Endothelial cell of umbilical vein (primary cell): ENCODE data around the gene C1orf35. TPM values are rescaled to one million over a fixed set of nuclear protein-coding genes. Genes with fewer than 3 reads are reported as not detected.

Experiments
- BruUV-seq: library from RNA; stranded (reverse); fragments of 400-500 nt; replicated peaks from 2 replicates; lab custom pipeline; 2021; lab: Mats Ljungman, UMichigan
- CTCF ChIA-PET: fragments of 300-600, 350-600 bp; sonication (Branson Sonifier 250); formaldehyde crosslinking; loops from one replicate; lab custom pipeline; 2021; ENCODE audit warnings: antibody characterized with exemption, inconsistent platforms; lab: Charles Lee
- POLR2A ChIA-PET: fragments of 300-600, 350-600 bp; sonication (Branson Sonifier 250); formaldehyde crosslinking; loops from one replicate; lab custom pipeline; 2021; ENCODE audit warnings: antibody characterized with exemption, inconsistent platforms; lab: Charles Lee
- DNase-seq: peaks from one replicate; pipeline ENCODE4 v3.0.0-alpha.2; 2011; ENCODE audit warnings: low read depth, low spot score
- FAIRE-seq: peaks from 2 replicates; lab custom pipeline; 2011; peaks lifted over from hg19 to GRCh38; lab: Jason Lieb, UNC
- H2AFZ ChIP-seq: 2 replicates; pipeline ENCODE4 v1.6.0; 2012; ENCODE audit warnings: low read depth, low read length, control low read depth, inconsistent platforms
- H3K27ac ChIP-seq: 2 replicates; pipeline ENCODE4 v1.5.1; 2011; ENCODE audit warnings: low read depth, mild to moderate bottlenecking, control low read depth, low read length, moderate library complexity; ENCODE audit not compliant: insufficient read depth
- H3K27me3 ChIP-seq, 2 experiments: 2 replicates each; pipeline versions ENCODE4 v1.6.0 to v1.6.1; 2011; ENCODE audit warnings: low read length in 2 of 2, mixed read lengths in 1 of 2; ENCODE audit not compliant: control insufficient read depth in 2 of 2, insufficient read depth in 2 of 2
- H3K36me3 ChIP-seq, 2 experiments: 2 replicates in 1 of 2; 3 replicates in 1 of 2; pipeline ENCODE4 v1.5.1; 2011; ENCODE audit warnings: low read length in 2 of 2, mild to moderate bottlenecking in 1 of 2, moderate library complexity in 1 of 2; ENCODE audit not compliant: control insufficient read depth in 2 of 2, insufficient read depth in 2 of 2; ENCODE audit errors: extremely low read depth in 1 of 2
- H3K4me1 ChIP-seq: 3 replicates; pipeline ENCODE4 v1.5.1; 2011; ENCODE audit warnings: mild to moderate bottlenecking, low read length; ENCODE audit not compliant: control insufficient read depth, insufficient read depth; ENCODE audit errors: extremely low read depth
- H3K4me2 ChIP-seq: 2 replicates; pipeline ENCODE4 v1.6.1; 2011; ENCODE audit warnings: low read length, control low read depth, mixed read lengths; ENCODE audit not compliant: insufficient read depth
- H3K4me3 ChIP-seq, 3 experiments: fragments of 200-600 bp in 1 of 3; sonication (generic), shearing (Covaris generic) in 1 of 3; replicated peaks in 1 of 3; 2 replicates each; pipeline ENCODE4 v1.5.1; 2011 to 2016; ENCODE audit warnings: control low read depth in 3 of 3, low read length in 3 of 3, mild to moderate bottlenecking in 2 of 3, inconsistent platforms in 1 of 3, low read depth in 1 of 3, moderate library complexity in 1 of 3; ENCODE audit not compliant: insufficient read depth in 1 of 3
- H3K79me2 ChIP-seq: 2 replicates; pipeline ENCODE4 v1.6.0; 2012; ENCODE audit warnings: low read length, inconsistent platforms; ENCODE audit not compliant: control insufficient read depth, insufficient read depth
- H3K9ac ChIP-seq: replicated peaks from 2 replicates; pipeline ENCODE3; 2011; ENCODE audit warnings: low read length, control low read depth; ENCODE audit not compliant: insufficient read depth; ENCODE audit errors: extremely low read depth
- H3K9me1 ChIP-seq: replicated peaks from 3 replicates; pipeline ENCODE4 v1.6.0; 2011; ENCODE audit warnings: mild to moderate bottlenecking, low read length; ENCODE audit not compliant: control insufficient read depth, insufficient read depth; ENCODE audit errors: extremely low read depth
- H3K9me3 ChIP-seq: replicated peaks from 2 replicates; pipeline ENCODE4 v1.5.1; 2012; ENCODE audit warnings: low read length, inconsistent platforms; ENCODE audit not compliant: control insufficient read depth, insufficient read depth
- H4K20me1 ChIP-seq: replicated peaks from 2 replicates; pipeline ENCODE3; 2011; ENCODE audit warnings: mild to moderate bottlenecking, low read length; ENCODE audit not compliant: control insufficient read depth, insufficient read depth; ENCODE audit errors: extremely low read depth
- CTCF ChIP-seq, 2 donors: IDR thresholded peaks; 1 replicate in 1 of 2; 2 replicates in 1 of 2; pipeline ENCODE4 v1.5.1; 2011; ENCODE audit warnings: low read length in 2 of 2, mild to moderate bottlenecking in 2 of 2, moderate library complexity in 2 of 2, control low read depth in 1 of 2, inconsistent platforms in 1 of 2, low read depth in 1 of 2; ENCODE audit not compliant: insufficient read depth in 1 of 2; ENCODE audit errors: extremely low read depth in 1 of 2
- MAX ChIP-seq: IDR thresholded peaks from 2 replicates; pipeline ENCODE4 v1.6.1; 2011; ENCODE audit not compliant: insufficient read depth, insufficient read length
- POLR2A ChIP-seq: IDR thresholded peaks from 2 replicates; pipeline ENCODE4 v1.6.1; 2012; ENCODE audit warnings: low read depth, mild to moderate bottlenecking, control low read depth, low read length
- POLR2AphosphoS5 ChIP-seq: IDR thresholded peaks from 2 replicates; pipeline ENCODE4 v1.6.1; 2012; ENCODE audit warnings: low read depth, mild to moderate bottlenecking, control low read depth, low read length, moderate library complexity; ENCODE audit not compliant: insufficient read depth
- dilution Hi-C: fragments of 300-500 bp; cut with MboI; formaldehyde crosslinking; loops from one replicate; pipeline ENCODE4 v1.15.0; 2019; ENCODE audit warnings: low sequenced_read_pairs; ENCODE audit not compliant: extremely low pct_ligation_motif_present
- intact Hi-C: fragments of 100-400 bp; cut with micrococcal nuclease; formaldehyde crosslinking; loops from one replicate; pipeline ENCODE4 v1.10.0; 2022
- polyA plus RNA-seq, 4 experiments: library from polyadenylated mRNA; depleted of rRNA in 3 of 4; stranded (reverse) in 3 of 4; unstranded in 1 of 4; fragments of >200 nt; gene quantifications; 2 replicates each; pipeline versions ENCODE4 v1.2.1 to v1.2.3, GENCODE V29; 2011 to 2012; ENCODE audit warnings: missing spikeins in 1 of 4
- total RNA-seq: library from RNA; stranded (reverse); gene quantifications from 2 replicates; pipeline ENCODE4 v1.2.3, GENCODE V29; 2021

Gene C1orf35
- total and polyA plus RNA-seq, 2 donors (not counting 3 experiments of a cell fraction or from before 2014, with no cell fraction given) = 19.9 to 21.7 TPM

GRCh38 chr1:228152097-228152917 is 49.2 kb upstream of the C1orf35 start:
- dilution Hi-C loops = no loop called here
- FAIRE-seq = no peak
- no peaks in the 10 kb centered on the region for H3K9me3 ChIP-seq

More at GRCh38 chr1:228152097-228152917, 49.2 kb upstream of the C1orf35 start:
- H3K79me2 ChIP-seq = peaks cover under 1% of the 10 kb centered on the region
- DNase-seq = no peak
- peaks cover 0 to 3% of the 10 kb centered on the region in 2 experiments for H3K36me3 ChIP-seq
- H3K9me1 ChIP-seq = no peaks in the 10 kb centered on the region
- ChIA-PET POLR2A (no interaction called here), CTCF (interaction anchor here (0.8 to 3.3 kb wide), 3 partner anchors 13 to 153 kb away, joined by 3 to 10 read pairs (median 4); no protein-coding TSS in a partner anchor)
- no peak for TF ChIP-seq POLR2AphosphoS5
- no peak for TF ChIP-seq MAX
- no peak for TF ChIP-seq CTCF (IDR thresholded peaks at IDR 0.05; ENCODE audit: extremely low read depth in 1 of 2, insufficient read depth in 1 of 2, low read depth in 1 of 2, low read length in 2 of 2)
- TF ChIP-seq POLR2A = no peak
- no peak overlapping the region for H2AFZ ChIP-seq
- H3K27me3 ChIP-seq = no peaks in the 10 kb centered on the region
- no peak overlapping the region for H3K9ac ChIP-seq
- H4K20me1 ChIP-seq = no peaks in the 10 kb centered on the region
- intact Hi-C loops = no loop called here
- H3K4me1 ChIP-seq = peaks cover 16% of the 10 kb centered on the region
- H3K4me2 ChIP-seq = no peak overlapping the region
- no peak overlapping the region for H3K27ac ChIP-seq
- BruUV-seq = no TSS peak
- no peak overlapping the region for H3K4me3 ChIP-seq
